Thymus (tissue), 11 donors: ENCODE results near the gene SEMA4D. TPM values are rescaled to one million over a fixed set of nuclear protein-coding genes. Genes with fewer than 3 reads are reported as not detected.

Source experiments
- DNase-seq, 9 donors: peaks; one replicate each; pipeline ENCODE4 v3.0.0-alpha.2; 2013; ENCODE audit warnings: low spot score in 9 of 9, low read depth in 6 of 9, missing footprints in 1 of 9
- H3K27ac ChIP-seq, 2 donors: one replicate each; pipeline ENCODE4 v1.5.1; 2013; ENCODE audit warnings: control low read depth in 1 of 2, low read depth in 1 of 2, low read length in 1 of 2, mild to moderate bottlenecking in 1 of 2, moderate library complexity in 1 of 2
- H3K27me3 ChIP-seq, 2 donors: one replicate each; pipeline ENCODE4 v1.5.1; 2013; ENCODE audit warnings: low read length in 1 of 2; ENCODE audit not compliant: control insufficient read depth in 2 of 2, insufficient read depth in 1 of 2
- H3K36me3 ChIP-seq, 2 donors: one replicate each; pipeline ENCODE4 v1.5.1; 2013; ENCODE audit warnings: low read length in 1 of 2, mild to moderate bottlenecking in 1 of 2, moderate library complexity in 1 of 2; ENCODE audit not compliant: control insufficient read depth in 2 of 2, insufficient read depth in 2 of 2
- H3K4me1 ChIP-seq, 2 donors: one replicate each; pipeline ENCODE4 v1.5.1; 2013; ENCODE audit warnings: low read length in 2 of 2; ENCODE audit not compliant: control insufficient read depth in 2 of 2, insufficient read depth in 2 of 2
- H3K4me3 ChIP-seq, 2 donors: one replicate each; pipeline ENCODE4 v1.5.1; 2013; ENCODE audit warnings: low read length in 2 of 2, control low read depth in 1 of 2, mild to moderate bottlenecking in 1 of 2
- H3K9me3 ChIP-seq, 2 donors: one replicate each; pipeline ENCODE4 v1.5.1; 2013; ENCODE audit warnings: low read length in 1 of 2, mild to moderate bottlenecking in 1 of 2; ENCODE audit not compliant: control insufficient read depth in 2 of 2, insufficient read depth in 1 of 2
- WGBS: extraction: QIAGEN DNeasy Blood & Tissue Kit; methylation state at CpG from one replicate; pipeline ENCODE4 v1.1.7; 2013; 5-methylcytosine and 5-hydroxymethylcytosine counted together
- polyA plus RNA-seq: library from polyadenylated mRNA; stranded (reverse); fragments of 200-250 nt; gene quantifications from one replicate; pipeline ENCODE4 v1.2.3, GENCODE V29; 2013
- total RNA-seq: library from RNA; stranded (reverse); fragments of 120-200 nt; gene quantifications from one replicate; pipeline ENCODE4 v1.2.4, GENCODE V29; 2013
- donor health status: healthy.

Gene SEMA4D
- total and polyA plus RNA-seq, 2 donors = 26.8 to 62.1 TPM

GRCh38 chr9:89524963-89525362 is 27.1 kb upstream of the SEMA4D start:
- Histone ChIP-seq H3K36me3 (no peaks in the 10 kb centered on the region), H3K9me3 (peaks cover 0 to 7% of the 10 kb centered on the region in 2 donors), H3K27ac (peak overlapping the region in 1 of 2 donors; percentile 99), H3K4me3 (no peak overlapping the region), H3K4me1 (peaks cover 68 to 90% of the 10 kb centered on the region in 2 donors), H3K27me3 (no peaks in the 10 kb centered on the region)
- DNase-seq = no peak
- WGBS = 95% methylated on average over 6 of the region's 6 CpGs

GRCh38 chr9:89523948-89524347 is 26.0 kb upstream of the SEMA4D start:
- Histone ChIP-seq H3K9me3 (peaks cover 0 to 7% of the 10 kb centered on the region in 2 donors), H3K27me3 (no peaks in the 10 kb centered on the region), H3K4me3 (no peak overlapping the region), H3K4me1 (peaks cover 71 to 93% of the 10 kb centered on the region in 2 donors), H3K27ac (peak overlapping the region; percentile 98 to 99), H3K36me3 (no peaks in the 10 kb centered on the region)
- WGBS = 40% methylated on average over 3 of the region's 3 CpGs
- DNase-seq = peak in 3 of 9 donors; percentile 68 to 85 (median 71)

GRCh38 chr9:89522959-89523285 is 25.0 kb upstream of the SEMA4D start:
- WGBS = 34% methylated on average over 2 of the region's 2 CpGs
- H3K27ac ChIP-seq = peak overlapping the region; percentile 98 to 99
- peaks cover 76 to 94% of the 10 kb centered on the region in 2 donors for H3K4me1 ChIP-seq
- peak overlapping the region in 1 of 2 donors; percentile 12 for H3K4me3 ChIP-seq
- H3K36me3 ChIP-seq = no peaks in the 10 kb centered on the region
- DNase-seq = no peak
- H3K9me3 ChIP-seq = peaks cover 0 to 4% of the 10 kb centered on the region in 2 donors
- H3K27me3 ChIP-seq = no peaks in the 10 kb centered on the region

- H3K4me1 ChIP-seq = peaks cover 79 to 96% of the 10 kb centered on the region in 2 donors
- H3K9me3 ChIP-seq = peaks cover 0 to 4% of the 10 kb centered on the region in 2 donors
- peak overlapping the region; percentile 98 to 99 for H3K27ac ChIP-seq
- H3K4me3 ChIP-seq = peak overlapping the region; percentile 12 to 29
- H3K36me3 ChIP-seq = no peaks in the 10 kb centered on the region
- no peaks in the 10 kb centered on the region for H3K27me3 ChIP-seq
- DNase-seq = peak; percentile 77 to 96 (median 86)
- 10% methylated on average over 11 of the region's 11 CpGs for WGBS
Measured at GRCh38 chr9:89522261-89522958, 24.5 kb upstream of the SEMA4D start.

- peak overlapping the region in 1 of 2 donors; percentile 11 for H3K27ac ChIP-seq
- H3K4me3 ChIP-seq = no peak overlapping the region
- H3K36me3 ChIP-seq = no peaks in the 10 kb centered on the region
- DNase-seq = no peak
- 96% methylated on average over 3 of the region's 3 CpGs for WGBS
- H3K9me3 ChIP-seq = no peaks in the 10 kb centered on the region
- H3K4me1 ChIP-seq = peaks cover 53 to 67% of the 10 kb centered on the region in 2 donors
- no peaks in the 10 kb centered on the region for H3K27me3 ChIP-seq
Measured at GRCh38 chr9:89519366-89519805, 21.5 kb upstream of the SEMA4D start.

- 76% methylated on average over 6 of the region's 6 CpGs for WGBS
- Histone ChIP-seq H3K27me3 (no peaks in the 10 kb centered on the region), H3K4me3 (no peak overlapping the region), H3K4me1 (peaks cover 46 to 60% of the 10 kb centered on the region in 2 donors), H3K9me3 (no peaks in the 10 kb centered on the region), H3K27ac (peak overlapping the region; percentile 20 to 26), H3K36me3 (no peaks in the 10 kb centered on the region)
- DNase-seq = peak in 1 of 9 donors; percentile 53
Measured at GRCh38 chr9:89518466-89519365, 20.8 kb upstream of the SEMA4D start.

- Histone ChIP-seq H3K9me3 (no peaks in the 10 kb centered on the region), H3K36me3 (no peaks in the 10 kb centered on the region), H3K4me3 (no peak overlapping the region), H3K4me1 (peaks cover 33 to 35% of the 10 kb centered on the region in 2 donors), H3K27ac (no peak overlapping the region), H3K27me3 (no peaks in the 10 kb centered on the region)
- DNase-seq = no peak
- whole genome bisulfite sequencing = 96% methylated on average over 6 of the region's 6 CpGs
Measured at GRCh38 chr9:89515416-89515815, 17.5 kb upstream of the SEMA4D start.

GRCh38 chr9:89514956-89515355 is 17.0 kb upstream of the SEMA4D start:
- Histone ChIP-seq H3K9me3 (no peaks in the 10 kb centered on the region), H3K4me3 (no peak overlapping the region), H3K27me3 (no peaks in the 10 kb centered on the region), H3K4me1 (peaks cover 29 to 32% of the 10 kb centered on the region in 2 donors), H3K36me3 (no peaks in the 10 kb centered on the region), H3K27ac (no peak overlapping the region)
- 93% methylated on average over 6 of the region's 6 CpGs for WGBS
- DNase-seq = no peak

GRCh38 chr9:89514337-89514736 is 16.4 kb upstream of the SEMA4D start:
- Histone ChIP-seq H3K27ac (no peak overlapping the region), H3K9me3 (no peaks in the 10 kb centered on the region), H3K36me3 (no peaks in the 10 kb centered on the region), H3K4me1 (peaks cover 28% of the 10 kb centered on the region in 2 donors), H3K27me3 (no peaks in the 10 kb centered on the region), H3K4me3 (no peak overlapping the region)
- WGBS = 95% methylated on average over 5 of the region's 5 CpGs
- no peak for DNase-seq
